ENCODE results near the gene FXYD3. TPM values are rescaled to one million over a fixed set of nuclear protein-coding genes. Genes with fewer than 3 reads are reported as not detected.
A peak's percentile ranks its signal among the peaks of the same experiment; 100 is the strongest.

Gene FXYD3
- polyA plus RNA-seq, 1 donor (not counting 4 experiments of a cell fraction or from before 2014, with no cell fraction given): 851 TPM

GRCh38 chr19:35144259-35144599 is 28.6 kb downstream of the FXYD3 start:
- H3K27me3 ChIP-seq (ENCODE audit: control insufficient read depth, extremely low read depth, insufficient read depth, low read length): peaks cover 19% of the 10 kb centered on the region
- dilution Hi-C loops (cut with MboI; ENCODE audit: extremely low pct_ligation_motif_present, low sequenced_read_pairs): no loop called here
- H3K36me3 ChIP-seq (ENCODE audit: control insufficient read depth in 2 of 2, extremely low read depth in 1 of 2, insufficient read depth in 2 of 2, low read length in 2 of 2): no peaks in the 10 kb centered on the region
- H3K9ac ChIP-seq (ENCODE audit: control insufficient read depth, extremely low read depth, insufficient read depth, low read length): no peak overlapping the region
- H2AFZ ChIP-seq (ENCODE audit: control insufficient read depth, low read length): no peak overlapping the region
- TF ChIP-seq CTCF (optimal IDR thresholded peaks at IDR 0.05 in 1 of 3, IDR thresholded peaks at IDR 0.05 in 1 of 3, conservative IDR thresholded peaks at IDR 0.05 in 1 of 3; ENCODE audit: extremely low read depth in 1 of 3, insufficient read depth in 2 of 3, low read length in 3 of 3) (no peak), EZH2 (IDR thresholded peaks at IDR 0.05; ENCODE audit: low read length) (peak; percentile 52)
- H3K9me3 ChIP-seq (ENCODE audit: control insufficient read depth, low read depth, low read length): no peaks in the 10 kb centered on the region
- DNase-seq (ENCODE audit: low read depth, low spot score) (no peak), FAIRE-seq (no peak)
- H4K20me1 ChIP-seq (ENCODE audit: control insufficient read depth, extremely low read depth, insufficient read depth, low read length): no peaks in the 10 kb centered on the region
- H3K27ac ChIP-seq (ENCODE audit: control insufficient read depth, insufficient read depth, low read length): no peak overlapping the region
- no peak overlapping the region for H3K4me2 ChIP-seq (ENCODE audit: control insufficient read depth, extremely low read depth, insufficient read depth, low read depth, low read length)
- no peak overlapping the region for H3K4me3 ChIP-seq (ENCODE audit: control insufficient read depth in 2 of 3, extremely low read depth in 1 of 3, insufficient read depth in 2 of 3, low read depth in 1 of 3, low read length in 3 of 3)
- H3K79me2 ChIP-seq (ENCODE audit: control insufficient read depth, insufficient read depth, low read length): no peaks in the 10 kb centered on the region
- no peaks in the 10 kb centered on the region for H3K9me1 ChIP-seq (ENCODE audit: control insufficient read depth, extremely low read depth, insufficient read depth, low read length)
- H3K4me1 ChIP-seq (ENCODE audit: control insufficient read depth, extremely low read depth, insufficient read depth, low read length): peaks cover 21% of the 10 kb centered on the region

- no peaks in the 10 kb centered on the region for H3K36me3 ChIP-seq (ENCODE audit: control insufficient read depth in 2 of 2, extremely low read depth in 1 of 2, insufficient read depth in 2 of 2, low read length in 2 of 2)
- H3K4me1 ChIP-seq (ENCODE audit: control insufficient read depth, extremely low read depth, insufficient read depth, low read length): peaks cover 21% of the 10 kb centered on the region
- DNase-seq (ENCODE audit: low read depth, low spot score) (peak; percentile 85), FAIRE-seq (peak; percentile 56)
- peaks cover 19% of the 10 kb centered on the region for H3K27me3 ChIP-seq (ENCODE audit: control insufficient read depth, extremely low read depth, insufficient read depth, low read length)
- no peak overlapping the region for H3K9ac ChIP-seq (ENCODE audit: control insufficient read depth, extremely low read depth, insufficient read depth, low read length)
- peak overlapping the region; percentile 30 for H3K4me2 ChIP-seq (ENCODE audit: control insufficient read depth, extremely low read depth, insufficient read depth, low read depth, low read length)
- peak overlapping the region; percentile 64 for H2AFZ ChIP-seq (ENCODE audit: control insufficient read depth, low read length)
- no peak overlapping the region for H3K27ac ChIP-seq (ENCODE audit: control insufficient read depth, insufficient read depth, low read length)
- H3K9me3 ChIP-seq (ENCODE audit: control insufficient read depth, low read depth, low read length): no peaks in the 10 kb centered on the region
- dilution Hi-C loops (cut with MboI; ENCODE audit: extremely low pct_ligation_motif_present, low sequenced_read_pairs): no loop called here
- H3K9me1 ChIP-seq (ENCODE audit: control insufficient read depth, extremely low read depth, insufficient read depth, low read length): no peaks in the 10 kb centered on the region
- TF ChIP-seq CTCF (optimal IDR thresholded peaks at IDR 0.05 in 1 of 3, IDR thresholded peaks at IDR 0.05 in 1 of 3, conservative IDR thresholded peaks at IDR 0.05 in 1 of 3; ENCODE audit: extremely low read depth in 1 of 3, insufficient read depth in 2 of 3, low read length in 3 of 3) (no peak), EZH2 (IDR thresholded peaks at IDR 0.05; ENCODE audit: low read length) (no peak)
- H3K79me2 ChIP-seq (ENCODE audit: control insufficient read depth, insufficient read depth, low read length): no peaks in the 10 kb centered on the region
- no peaks in the 10 kb centered on the region for H4K20me1 ChIP-seq (ENCODE audit: control insufficient read depth, extremely low read depth, insufficient read depth, low read length)
- no peak overlapping the region for H3K4me3 ChIP-seq (ENCODE audit: control insufficient read depth in 2 of 3, extremely low read depth in 1 of 3, insufficient read depth in 2 of 3, low read depth in 1 of 3, low read length in 3 of 3)
Observed at GRCh38 chr19:35144600-35145436, 29.2 kb downstream of the FXYD3 start.

Data from keratinocyte (primary cell).